Skeletal muscle tissue (tissue), 4 donors: ENCODE measurements around the gene BOK. TPM values are rescaled to one million over a fixed set of nuclear protein-coding genes. Genes with fewer than 3 reads are reported as not detected.
"Not testable (repeated sequence)": the region's sequence is repeated elsewhere in the genome, so short reads cannot be mapped to it uniquely, and the experiment has no call there.

Experiments
- H3K27ac ChIP-seq: one replicate; pipeline ENCODE4 v1.7.0; 2013; ENCODE audit warnings: mild to moderate bottlenecking, low read depth, low read length, inconsistent platforms
- H3K27me3 ChIP-seq, 3 donors: one replicate each; pipeline ENCODE4 v1.7.0; 2013; ENCODE audit warnings: low read length in 3 of 3; ENCODE audit not compliant: control insufficient read depth in 3 of 3, insufficient read depth in 3 of 3
- H3K36me3 ChIP-seq, 3 donors: one replicate each; pipeline ENCODE4 v1.7.0; 2013; ENCODE audit warnings: low read length in 3 of 3; ENCODE audit not compliant: control insufficient read depth in 3 of 3, insufficient read depth in 3 of 3
- H3K4me1 ChIP-seq, 3 donors: one replicate each; pipeline ENCODE4 v1.7.0; 2013; ENCODE audit warnings: low read length in 3 of 3, mild to moderate bottlenecking in 3 of 3; ENCODE audit not compliant: control insufficient read depth in 3 of 3, insufficient read depth in 3 of 3
- H3K4me3 ChIP-seq, 3 donors: one replicate each; pipeline ENCODE4 v1.7.0; 2013; ENCODE audit warnings: low read length in 3 of 3
- H3K9ac ChIP-seq, 3 donors: one replicate each; pipeline ENCODE4 v1.7.0; 2013; ENCODE audit warnings: low read length in 3 of 3, mild to moderate bottlenecking in 3 of 3, moderate library complexity in 2 of 3, low read depth in 1 of 3
- H3K9me3 ChIP-seq, 3 donors: one replicate each; pipeline ENCODE4 v1.7.0; 2013; ENCODE audit warnings: low read length in 3 of 3; ENCODE audit not compliant: control insufficient read depth in 3 of 3
- total RNA-seq: library from RNA; depleted of rRNA; stranded (reverse); fragments of >200 nt; gene quantifications from one replicate; pipeline ENCODE4 v1.2.3, GENCODE V29; 2014
- donor health status: Osteomylitis.

Gene BOK
- total RNA-seq, 1 donor from 2014 or later, result 25.1 TPM

DNA sequence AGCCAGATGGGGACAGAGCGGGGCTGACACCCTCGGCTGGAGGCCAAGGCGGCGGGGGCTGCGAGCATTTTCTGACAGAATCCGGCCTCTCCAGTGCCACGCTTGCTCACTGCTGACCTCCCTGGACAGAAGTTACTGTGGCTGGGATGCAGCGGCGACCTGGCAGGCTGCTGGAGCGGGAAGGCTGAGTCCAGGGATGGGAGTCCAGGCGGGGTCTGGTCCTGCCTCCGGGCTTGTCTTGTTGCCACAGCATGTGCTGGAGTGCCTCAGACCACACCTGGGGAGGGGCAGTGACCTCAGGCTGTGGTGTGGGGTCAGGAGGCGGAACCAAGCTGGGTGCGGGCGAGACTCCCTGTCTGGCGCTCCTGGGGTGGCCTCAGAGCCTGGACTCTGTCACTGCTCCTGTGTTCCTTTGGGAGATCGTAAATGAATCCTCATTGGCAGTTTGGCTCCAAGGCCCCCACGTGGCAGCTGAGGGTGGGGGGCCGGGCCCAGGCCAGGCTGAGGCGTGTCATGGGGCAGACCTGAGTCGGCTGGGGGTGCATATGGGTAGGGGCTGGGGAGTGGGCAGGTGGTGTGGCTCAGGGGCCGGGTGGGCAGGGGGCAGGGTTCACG is 5.5 kb downstream of the BOK start:
- H3K9ac ChIP-seq, result no peak overlapping the region
- H3K4me3 ChIP-seq, result no peak overlapping the region
- H3K27ac ChIP-seq, result no peak overlapping the region
- H3K4me1 ChIP-seq, result peaks cover 7 to 17% (median 11%) of the 10 kb centered on the region in 3 donors
- H3K9me3 ChIP-seq, result no peaks in the 10 kb centered on the region
- no peaks in the 10 kb centered on the region for H3K36me3 ChIP-seq
- peaks cover 0 to 16% (median 11%) of the 10 kb centered on the region in 3 donors for H3K27me3 ChIP-seq

DNA sequence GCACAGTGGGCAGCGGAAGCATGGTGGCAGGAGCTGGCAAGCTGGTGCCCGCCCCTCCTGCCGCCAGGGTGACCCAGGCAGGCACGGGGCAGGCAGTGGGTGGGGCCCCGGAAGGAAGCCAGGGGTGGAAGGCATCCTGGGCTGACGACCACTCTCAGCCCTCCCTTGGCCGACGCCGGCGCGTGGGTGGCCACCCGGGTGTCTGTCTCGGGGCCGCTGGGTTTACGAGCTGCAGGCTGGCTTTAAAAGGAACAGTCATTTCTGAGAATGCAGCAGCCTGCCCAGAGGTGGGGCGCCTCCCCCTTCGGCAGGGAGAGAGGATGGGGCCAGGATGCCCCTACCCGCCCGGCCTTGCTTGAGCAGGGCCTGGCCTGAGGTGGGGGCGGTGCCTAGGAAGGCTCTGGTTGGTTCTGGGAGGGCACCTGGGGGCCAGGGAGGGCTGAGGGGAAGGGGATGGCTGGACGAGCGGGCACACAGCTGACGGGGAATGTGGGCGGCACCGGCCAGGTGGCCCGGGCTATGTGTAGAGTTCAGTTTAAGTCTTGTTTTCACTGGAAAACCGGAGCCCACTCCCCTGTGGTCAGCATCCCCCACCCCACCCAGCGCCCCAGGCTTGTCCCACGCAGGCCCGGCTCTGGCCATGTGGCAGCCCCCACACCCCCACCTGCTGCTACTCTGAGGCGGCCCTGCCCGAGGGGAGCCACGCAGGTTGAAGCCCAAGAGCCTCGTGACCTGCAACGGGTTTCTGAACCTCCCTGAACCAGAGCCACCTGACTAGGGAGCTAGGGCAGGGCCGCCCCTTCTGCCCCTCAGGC is 6.3 kb downstream of the BOK start:
- no peaks in the 10 kb centered on the region for H3K36me3 ChIP-seq
- H3K27me3 ChIP-seq, result peaks cover 0 to 10% (median 9%) of the 10 kb centered on the region in 3 donors
- H3K27ac ChIP-seq, result no peak overlapping the region
- no peaks in the 10 kb centered on the region for H3K9me3 ChIP-seq
- H3K9ac ChIP-seq, result no peak overlapping the region
- H3K4me1 ChIP-seq, result peaks cover 5 to 15% (median 10%) of the 10 kb centered on the region in 3 donors
- no peak overlapping the region for H3K4me3 ChIP-seq

DNA sequence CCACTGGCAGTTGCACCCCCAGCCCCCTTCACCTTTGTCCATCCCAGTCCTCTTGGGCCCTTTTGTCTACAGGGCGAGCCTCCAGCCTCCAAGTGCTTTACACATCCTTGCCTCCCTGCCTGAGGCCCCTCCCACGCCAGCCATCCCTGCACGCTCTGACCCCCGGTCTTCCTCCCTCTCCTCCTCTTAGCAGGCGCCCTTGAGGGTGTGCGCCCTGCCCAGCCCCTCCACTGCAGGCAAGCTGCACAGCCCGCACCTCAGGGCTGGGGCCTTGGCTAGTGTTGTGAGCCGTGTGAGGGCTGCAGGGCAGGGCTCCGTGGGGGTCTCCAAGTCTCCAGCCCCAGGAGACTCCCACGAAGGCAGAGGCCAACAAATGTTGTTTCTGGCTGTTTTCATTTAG is 6.9 kb downstream of the BOK start:
- H3K9ac ChIP-seq, result no peak overlapping the region
- H3K27me3 ChIP-seq, result peaks cover 0 to 4% (median 4%) of the 10 kb centered on the region in 3 donors
- no peak overlapping the region for H3K27ac ChIP-seq
- H3K9me3 ChIP-seq, result no peaks in the 10 kb centered on the region
- no peak overlapping the region for H3K4me3 ChIP-seq
- H3K36me3 ChIP-seq, result no peaks in the 10 kb centered on the region
- H3K4me1 ChIP-seq, result peaks cover 0 to 9% (median 6%) of the 10 kb centered on the region in 3 donors

DNA sequence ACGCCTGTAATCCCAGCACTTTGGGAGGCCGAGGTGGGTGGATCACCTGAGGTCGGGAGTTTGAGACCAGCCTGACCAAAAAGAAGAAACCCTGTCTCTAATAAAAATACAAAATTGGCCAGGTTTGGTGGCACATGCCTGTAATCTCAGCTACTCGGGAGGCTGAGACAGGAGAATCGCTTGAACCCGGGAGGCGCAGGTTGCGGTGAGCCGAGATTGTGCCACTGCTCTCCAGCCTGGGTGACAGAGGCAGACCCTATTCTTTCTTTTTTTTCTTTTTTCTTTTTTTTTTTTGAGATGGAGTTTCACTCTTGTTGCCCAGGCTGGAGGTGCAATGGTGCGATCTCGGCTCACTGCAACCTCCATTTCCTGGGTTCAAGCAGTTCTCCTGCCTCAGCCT is 7.5 kb downstream of the BOK start:
- not testable (repeated sequence) for H3K36me3 ChIP-seq, H3K9me3 ChIP-seq, H3K27me3 ChIP-seq, H3K4me1 ChIP-seq, H3K4me3 ChIP-seq, H3K9ac ChIP-seq, H3K27ac ChIP-seq

DNA sequence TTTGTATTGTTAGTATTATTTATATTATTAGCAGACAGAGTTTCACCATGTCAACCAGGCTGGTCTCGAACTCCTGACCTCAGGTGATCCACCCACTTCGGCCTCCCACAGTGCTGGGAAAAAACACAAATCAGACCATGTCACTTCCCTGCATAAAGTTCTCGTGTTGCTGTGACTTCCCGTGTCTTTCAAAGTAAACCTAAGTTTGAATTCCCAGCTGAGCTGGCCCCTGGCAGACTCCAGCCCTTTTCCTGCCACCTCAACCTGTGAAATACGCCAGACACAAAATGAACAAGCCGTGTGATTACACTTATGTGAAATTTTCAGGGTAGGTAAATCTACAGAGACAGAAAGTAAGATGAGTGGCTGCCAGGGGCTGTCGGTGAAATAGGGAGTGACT is 7.9 kb downstream of the BOK start:
- Histone ChIP-seq H3K27ac (no peak overlapping the region), H3K4me1 (peaks cover 0 to 8% (median 4%) of the 10 kb centered on the region in 3 donors), H3K4me3 (no peak overlapping the region), H3K9ac (no peak overlapping the region), H3K36me3 (no peaks in the 10 kb centered on the region), H3K9me3 (no peaks in the 10 kb centered on the region), H3K27me3 (peaks cover 0 to 4% (median 0%) of the 10 kb centered on the region in 3 donors)

DNA sequence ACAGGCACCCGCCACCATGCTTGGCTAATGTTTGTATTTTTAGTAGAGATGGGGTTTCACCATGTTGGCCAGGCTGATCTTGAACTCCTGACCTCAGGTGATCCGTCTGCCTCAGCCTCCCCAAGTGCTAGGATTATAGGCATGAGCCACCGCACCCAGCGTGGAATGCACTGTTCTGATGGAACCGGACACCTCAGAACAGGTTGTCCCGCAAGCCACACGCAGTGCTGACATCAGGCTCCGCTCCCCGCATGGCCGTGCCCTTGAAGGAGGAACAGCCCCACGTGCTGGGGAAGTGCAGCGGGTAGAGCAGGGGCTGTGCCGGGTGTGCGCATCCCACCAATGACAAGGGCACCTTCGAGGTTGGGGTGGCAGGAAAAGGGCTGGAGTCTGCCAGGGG is 8.7 kb downstream of the BOK start:
- not testable (repeated sequence) for H3K4me1 ChIP-seq, H3K9ac ChIP-seq, H3K36me3 ChIP-seq, H3K9me3 ChIP-seq, H3K27me3 ChIP-seq, H3K27ac ChIP-seq, H3K4me3 ChIP-seq

DNA sequence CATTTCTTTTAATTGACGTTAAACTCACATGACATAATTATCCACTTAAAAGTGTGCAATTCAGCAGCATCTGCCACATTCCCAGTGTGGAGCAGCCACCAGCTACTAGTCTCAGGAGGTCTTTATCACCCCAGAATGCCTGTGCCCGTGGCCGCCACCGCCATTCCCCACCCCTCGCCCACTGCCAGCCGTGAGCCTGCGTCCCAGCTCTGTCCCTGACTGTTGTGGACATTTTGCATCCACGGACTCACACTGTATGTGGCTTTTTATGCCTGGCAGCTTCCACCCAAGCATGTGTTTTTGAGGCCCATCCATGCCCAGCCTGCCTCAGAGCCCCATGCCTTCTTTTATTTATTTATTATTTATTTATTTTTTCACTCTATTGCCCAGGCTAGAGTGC is 9.2 kb downstream of the BOK start:
- Histone ChIP-seq H3K27ac (no peak overlapping the region), H3K4me3 (no peak overlapping the region), H3K4me1 (peaks cover 0 to 4% (median 3%) of the 10 kb centered on the region in 3 donors), H3K27me3 (no peaks in the 10 kb centered on the region), H3K9ac (no peak overlapping the region), H3K9me3 (no peaks in the 10 kb centered on the region), H3K36me3 (no peaks in the 10 kb centered on the region)

DNA sequence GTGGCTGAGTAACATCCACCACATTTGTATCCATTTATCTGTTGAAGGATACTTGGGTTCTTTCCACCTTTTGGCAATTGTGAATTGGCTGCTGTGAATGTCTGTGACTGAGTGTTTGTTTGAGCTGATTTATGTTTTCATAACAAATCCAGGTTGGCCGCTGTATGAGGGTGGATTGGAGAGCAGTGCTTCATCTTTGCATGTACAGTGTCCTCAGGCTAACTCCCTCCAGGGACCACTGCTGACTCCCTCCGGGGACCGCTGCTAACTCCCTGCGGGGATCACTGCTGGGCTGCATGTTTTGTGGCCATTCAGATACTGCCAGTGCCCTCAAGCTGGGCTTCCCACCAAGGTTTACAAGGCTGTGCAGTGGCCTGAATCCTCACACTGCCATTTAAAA is 10.2 kb downstream of the BOK start:
- Histone ChIP-seq H3K27ac (no peak overlapping the region), H3K27me3 (no peaks in the 10 kb centered on the region), H3K9ac (no peak overlapping the region), H3K36me3 (peaks cover 0 to 4% (median 0%) of the 10 kb centered on the region in 3 donors), H3K4me1 (peaks cover 0 to 2% (median 0%) of the 10 kb centered on the region in 3 donors), H3K4me3 (no peak overlapping the region), H3K9me3 (no peaks in the 10 kb centered on the region)

DNA sequence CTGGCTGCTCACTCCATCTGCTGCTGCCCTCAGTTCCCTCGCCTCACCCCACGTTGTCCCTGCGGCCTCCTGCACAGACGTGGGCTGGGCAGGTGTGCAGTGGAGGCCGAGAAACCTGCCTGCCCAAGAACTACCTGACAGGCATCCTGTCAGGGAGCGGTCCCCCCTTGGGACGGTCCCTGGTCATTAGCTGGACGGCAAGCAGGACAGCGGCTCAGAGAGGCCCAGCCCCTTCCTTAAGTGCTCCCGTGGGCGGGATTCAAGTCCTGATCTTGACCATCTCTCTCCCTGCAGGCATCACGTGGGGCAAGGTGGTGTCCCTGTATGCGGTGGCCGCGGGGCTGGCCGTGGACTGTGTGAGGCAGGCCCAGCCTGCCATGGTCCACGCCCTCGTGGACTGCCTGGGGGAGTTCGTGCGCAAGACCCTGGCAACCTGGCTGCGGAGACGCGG is 11.3 kb downstream of the BOK start:
- Histone ChIP-seq H3K9ac (no peak overlapping the region), H3K27me3 (no peaks in the 10 kb centered on the region), H3K4me3 (no peak overlapping the region), H3K36me3 (peaks cover 0 to 4% (median under 1%) of the 10 kb centered on the region in 3 donors), H3K27ac (no peak overlapping the region), H3K4me1 (peaks cover 0 to 2% (median 0%) of the 10 kb centered on the region in 3 donors), H3K9me3 (no peaks in the 10 kb centered on the region)

DNA sequence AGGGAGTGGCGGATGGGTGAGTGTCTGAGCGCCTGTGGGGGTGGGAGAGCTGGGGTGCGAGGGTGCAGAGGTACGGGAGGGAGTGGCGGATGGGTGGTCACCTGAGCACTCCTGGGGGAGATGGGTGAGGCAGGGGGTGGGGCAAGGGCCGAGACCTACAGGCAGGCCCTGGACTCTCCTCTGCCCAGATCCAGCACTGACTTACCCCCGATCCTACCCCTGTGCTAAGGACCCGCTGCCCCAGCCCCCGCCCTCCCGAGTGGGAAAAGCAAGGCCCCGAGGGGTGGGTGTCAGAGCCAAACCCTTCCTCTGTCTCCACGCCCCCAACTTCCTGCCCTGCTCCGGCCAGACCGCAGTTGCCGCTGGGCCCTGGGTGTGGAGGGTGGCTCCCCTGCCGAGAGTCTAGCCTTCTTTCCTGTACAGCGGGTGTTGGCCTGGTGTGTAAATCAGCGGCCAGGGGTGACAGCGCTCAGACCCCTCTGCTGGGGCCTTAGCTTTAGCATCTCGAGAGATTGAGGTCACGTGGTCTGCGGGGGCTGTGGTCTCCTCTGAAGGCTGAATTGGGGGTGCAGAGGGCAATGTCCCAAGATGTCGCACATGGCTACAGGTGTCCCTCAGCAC is 12.5 kb downstream of the BOK start:
- no peak overlapping the region for H3K4me3 ChIP-seq
- H3K4me1 ChIP-seq, result peaks cover 0 to 2% (median 0%) of the 10 kb centered on the region in 3 donors
- H3K27me3 ChIP-seq, result no peaks in the 10 kb centered on the region
- no peaks in the 10 kb centered on the region for H3K9me3 ChIP-seq
- no peak overlapping the region for H3K9ac ChIP-seq
- H3K36me3 ChIP-seq, result peaks cover 5 to 9% (median 6%) of the 10 kb centered on the region in 3 donors
- H3K27ac ChIP-seq, result no peak overlapping the region
